ENCODE measurements around the gene SMPD2.

Gene SMPD2

DNA sequence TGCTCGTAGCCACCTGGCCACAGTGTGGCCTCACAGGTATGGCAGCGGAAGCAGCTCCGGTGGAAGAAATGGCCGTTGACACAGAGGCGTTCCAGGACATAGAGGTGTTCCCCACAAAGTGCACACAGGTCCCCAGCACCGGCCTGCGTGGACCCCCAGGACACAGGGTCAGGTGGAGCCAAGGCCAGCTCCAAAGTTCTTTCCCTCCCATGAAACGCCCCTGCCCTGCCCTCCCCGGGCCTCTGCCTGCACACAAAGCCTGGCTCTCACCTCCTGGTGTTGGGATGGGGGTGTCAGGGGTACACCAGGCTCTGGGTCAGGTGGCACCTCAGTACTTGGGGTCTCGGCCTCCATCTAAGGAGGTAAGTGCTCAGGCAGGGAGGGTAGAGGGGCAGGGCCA lies 6.6 kb downstream of the SMPD2 start:
- DNase-seq (ENCODE audit: low read depth) = no peak

DNA sequence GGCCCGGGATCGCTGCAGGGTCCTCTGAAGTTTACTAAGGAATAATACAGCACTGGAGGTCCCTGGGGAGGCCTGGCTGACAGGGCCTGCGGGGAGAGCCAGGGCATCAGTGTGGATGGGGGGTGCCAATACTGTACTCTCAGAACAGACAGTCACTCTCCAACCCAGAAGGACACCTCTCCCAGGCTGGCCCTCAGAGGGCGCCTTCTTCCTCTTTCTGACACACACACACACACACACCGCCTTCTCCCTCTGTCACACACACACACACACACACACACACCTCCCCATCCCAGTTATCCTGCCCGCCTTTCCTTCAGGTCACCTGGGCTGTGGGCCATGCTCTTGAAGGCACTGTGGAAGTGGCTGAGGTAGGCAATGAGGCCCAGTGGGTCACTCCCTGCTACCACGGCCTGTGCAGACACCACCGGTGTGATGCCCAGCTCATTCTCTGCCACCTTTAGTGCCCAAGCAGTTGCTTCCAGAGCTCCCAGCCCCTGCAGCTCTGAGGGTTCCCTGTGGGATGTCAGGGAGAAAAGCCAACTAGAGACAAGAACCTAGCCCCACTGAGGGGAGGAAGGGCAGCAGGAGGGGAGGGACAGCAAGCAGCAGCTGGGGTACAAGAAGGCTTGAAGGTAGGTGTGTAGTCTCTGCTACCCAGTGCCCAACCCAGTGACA lies 7.5 kb downstream of the SMPD2 start:
- DNase-seq (ENCODE audit: low read depth) = no peak

GRCh38 chr6:109448615-109449014 lies 8.1 kb downstream of the SMPD2 start:
- no peak for DNase-seq (ENCODE audit: low read depth)

DNA sequence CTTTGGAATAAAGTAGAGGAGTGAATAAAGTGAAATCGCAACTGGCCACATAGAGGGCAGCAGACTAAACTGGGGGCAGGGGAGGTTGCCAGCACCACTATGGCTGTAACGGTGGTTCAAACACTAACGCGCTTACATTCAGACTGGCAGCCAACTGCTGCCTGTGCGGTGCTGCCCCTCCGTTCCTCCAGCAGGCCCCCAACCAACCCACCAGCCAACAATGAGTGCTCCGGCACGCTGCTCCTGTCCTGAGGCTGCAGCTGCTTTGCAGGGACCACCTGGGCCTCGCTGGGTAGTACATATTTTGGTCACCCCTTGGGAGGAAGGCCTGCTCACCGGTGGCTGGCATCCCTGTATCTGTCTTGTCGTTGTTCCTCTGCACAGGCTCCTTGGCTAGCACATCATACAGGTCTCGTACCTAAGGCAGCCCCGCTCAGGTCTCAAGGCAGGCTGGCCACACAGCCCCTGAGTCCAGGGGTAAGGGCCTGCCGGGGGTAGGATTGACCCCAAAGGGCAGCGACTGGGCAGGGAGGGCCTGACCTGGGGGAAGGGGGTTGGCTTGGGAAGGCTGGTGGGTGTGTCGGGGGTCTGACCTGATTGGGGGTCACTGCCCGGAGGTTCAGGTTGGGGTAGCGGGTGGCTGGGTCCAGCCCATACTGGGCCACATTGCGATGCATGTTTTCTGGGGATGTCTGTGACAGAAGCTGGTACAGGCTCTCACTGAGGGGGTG lies 8.7 kb downstream of the SMPD2 start:
- no peak for DNase-seq (ENCODE audit: low read depth)

DNA sequence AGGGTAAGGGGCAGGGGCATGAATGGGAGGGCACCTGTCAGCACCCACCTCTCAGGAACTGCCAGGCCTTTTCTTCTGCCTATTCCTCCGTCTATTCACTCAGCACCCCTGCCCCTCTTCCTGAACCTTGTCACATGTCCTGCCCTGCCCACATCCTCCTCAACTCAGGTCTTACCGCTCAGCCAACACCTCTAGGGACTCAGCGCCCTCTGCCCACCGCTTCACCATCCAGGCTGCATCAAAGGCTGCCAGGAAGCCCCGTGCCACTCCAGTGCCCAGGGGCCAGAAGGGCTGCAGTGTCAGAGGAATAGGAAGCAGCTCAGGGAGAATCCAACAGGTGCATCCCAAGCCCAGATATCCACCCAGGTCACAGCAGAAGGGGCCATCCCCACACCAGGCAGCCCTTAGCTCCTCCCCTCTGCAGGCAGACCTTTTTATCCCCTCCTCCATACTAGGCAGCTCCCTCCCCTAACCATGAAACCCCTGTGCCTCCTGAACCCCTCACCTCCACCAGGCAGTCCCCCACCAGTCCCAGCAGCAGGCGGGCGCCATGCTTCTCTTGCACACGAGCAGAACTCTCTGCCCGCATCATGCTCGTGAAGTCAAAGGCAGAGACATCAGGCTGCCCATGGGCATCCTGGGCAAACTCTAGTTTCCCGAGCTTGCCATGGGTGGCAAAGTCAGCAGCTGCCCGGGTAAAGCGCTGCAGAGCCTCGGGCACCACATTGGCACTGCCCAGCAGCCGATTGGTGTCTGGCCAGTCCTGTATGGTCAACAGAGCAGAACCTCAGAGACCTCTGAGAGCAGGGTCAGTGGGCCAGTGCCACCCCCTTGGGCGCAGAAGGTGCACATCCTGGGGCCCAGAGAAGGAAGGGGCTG lies 9.5 kb downstream of the SMPD2 start:
- no peak for DNase-seq (ENCODE audit: low read depth)

DNA sequence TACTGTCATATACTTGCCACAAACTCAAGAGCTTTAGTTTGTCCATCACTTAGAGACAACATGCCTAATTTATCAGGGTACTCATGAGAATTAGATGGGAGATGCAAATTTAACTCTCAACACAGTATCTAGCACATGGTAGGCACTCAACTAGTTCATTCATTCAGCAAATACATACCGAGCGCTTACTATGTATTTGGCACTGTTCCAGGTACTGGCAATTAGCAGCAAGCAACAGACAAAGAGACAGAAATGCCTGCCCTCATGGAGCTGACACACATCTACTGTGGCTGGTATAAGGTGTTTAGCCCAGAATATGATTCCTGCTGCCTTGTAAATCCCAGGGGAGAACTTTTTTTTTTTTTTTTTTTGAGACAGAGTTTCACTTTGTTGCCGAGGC lies 10.3 kb downstream of the SMPD2 start:
- DNase-seq (ENCODE audit: low read depth) = no peak

DNA sequence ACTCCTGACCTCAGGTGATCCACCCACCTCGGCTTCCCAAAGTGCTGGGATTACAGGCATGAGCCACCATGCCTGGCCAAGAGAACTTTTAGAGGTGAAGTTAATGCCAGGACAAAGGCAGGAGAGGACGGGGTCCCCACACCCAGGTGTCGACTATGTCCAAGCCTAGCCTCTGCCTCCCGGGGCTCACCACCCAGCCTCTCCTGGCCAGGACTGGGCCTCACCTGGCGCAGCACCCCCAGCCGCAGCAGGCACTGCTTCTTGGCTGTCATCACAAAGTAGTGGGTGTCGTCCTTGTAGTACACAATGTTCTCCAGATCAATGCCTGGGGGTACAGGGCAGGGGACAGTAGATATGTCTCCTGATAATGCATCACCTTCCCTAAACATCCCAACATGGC lies 10.9 kb downstream of the SMPD2 start:
- DNase-seq (ENCODE audit: low read depth) = no peak

GRCh38 chr6:109452181-109452580 lies 11.7 kb downstream of the SMPD2 start:
- DNase-seq (ENCODE audit: low read depth) = no peak

- no peak for DNase-seq (ENCODE audit: low read depth)
Measured at GRCh38 chr6:109453156-109453555, 12.6 kb downstream of the SMPD2 start.

GRCh38 chr6:109453594-109454495 lies 13.3 kb downstream of the SMPD2 start:
- DNase-seq (ENCODE audit: low read depth) = no peak

DNA sequence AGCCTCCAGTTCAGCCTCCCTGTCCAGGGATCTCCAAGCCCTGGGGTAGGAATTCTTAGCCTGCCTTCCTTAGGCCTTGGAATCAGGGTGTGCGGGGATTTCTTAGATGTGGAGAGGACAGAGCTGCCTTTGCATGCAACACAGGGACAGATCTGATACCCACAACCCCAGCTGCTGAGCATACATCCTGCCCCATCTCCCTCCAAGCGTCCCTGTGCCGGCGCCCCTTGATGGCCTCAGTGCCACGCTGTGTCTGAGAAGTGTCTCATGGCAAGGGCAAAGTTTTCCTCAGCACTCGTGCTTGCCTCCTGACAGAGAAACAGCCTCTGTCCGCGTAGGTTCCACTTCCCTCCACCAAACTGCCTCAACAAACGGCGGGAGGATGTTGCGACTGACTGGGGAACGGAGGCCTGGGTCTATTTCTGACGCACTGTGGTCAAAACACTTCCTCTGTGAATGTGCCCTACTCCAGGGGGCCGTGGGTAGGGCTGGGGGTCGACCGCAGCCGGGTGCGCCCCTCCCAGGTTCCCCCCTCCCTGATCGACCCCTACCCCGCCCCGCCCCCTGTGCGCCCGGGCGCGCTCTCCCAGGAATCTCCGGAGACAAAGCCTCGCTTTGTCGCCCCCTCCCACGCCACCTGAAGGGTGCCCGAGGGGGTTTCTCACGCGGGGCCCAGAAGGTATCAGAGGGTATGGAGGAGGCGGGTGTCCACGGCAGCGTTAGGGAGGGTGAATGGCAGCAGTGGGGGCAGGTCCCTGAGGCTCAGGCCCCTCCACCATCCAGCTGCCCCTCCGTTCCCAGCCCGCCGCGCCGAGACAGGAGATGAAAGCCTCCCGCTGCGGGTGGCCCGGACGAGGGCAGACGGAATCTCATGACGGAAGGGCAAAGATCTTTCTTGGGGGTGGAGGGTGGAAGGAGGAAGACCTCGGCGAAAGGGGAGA lies 14.2 kb downstream of the SMPD2 start:
- peak; percentile 52 for DNase-seq (ENCODE audit: low read depth)

- peak; percentile 45 for DNase-seq (ENCODE audit: low read depth)
Measured at GRCh38 chr6:109455437-109456110, 15.1 kb downstream of the SMPD2 start, which contains the start of gene MICAL1. Gene MICAL1, minus strand, starts transcription at chr6:109455772. Its CDS starts 1,576 bp downstream, at chr6:109454196.

DNA sequence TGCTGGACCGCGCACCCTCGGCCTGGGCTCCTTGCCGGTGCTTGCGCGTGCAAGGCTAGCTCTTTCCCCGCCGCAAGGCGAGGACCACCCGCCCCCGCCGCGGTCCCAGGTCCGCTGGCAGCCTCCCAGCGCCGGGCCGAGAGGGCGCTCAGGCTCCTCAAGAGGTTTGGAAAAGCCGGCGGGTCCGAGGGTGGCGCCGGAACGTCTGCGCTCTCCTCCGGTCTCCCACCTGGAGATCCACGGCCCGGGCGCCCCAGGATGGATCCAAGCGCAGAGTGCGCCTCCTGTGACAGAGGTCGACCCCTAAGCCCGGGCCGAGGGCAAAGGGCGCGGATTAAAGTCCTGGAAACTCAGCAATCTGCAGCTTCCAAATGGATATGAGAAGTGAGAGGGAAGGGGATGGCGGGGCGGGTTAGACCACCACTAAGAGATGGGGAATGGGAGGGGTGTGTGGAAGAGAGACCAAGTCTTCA lies 15.6 kb downstream of the SMPD2 start:
- DNase-seq (ENCODE audit: low read depth) = no peak

- DNase-seq (ENCODE audit: low read depth) = no peak
Measured at GRCh38 chr6:109456710-109457561, 16.4 kb downstream of the SMPD2 start.

- no peak for DNase-seq (ENCODE audit: low read depth)
Measured at GRCh38 chr6:109457562-109457996, 17.1 kb downstream of the SMPD2 start.

DNA sequence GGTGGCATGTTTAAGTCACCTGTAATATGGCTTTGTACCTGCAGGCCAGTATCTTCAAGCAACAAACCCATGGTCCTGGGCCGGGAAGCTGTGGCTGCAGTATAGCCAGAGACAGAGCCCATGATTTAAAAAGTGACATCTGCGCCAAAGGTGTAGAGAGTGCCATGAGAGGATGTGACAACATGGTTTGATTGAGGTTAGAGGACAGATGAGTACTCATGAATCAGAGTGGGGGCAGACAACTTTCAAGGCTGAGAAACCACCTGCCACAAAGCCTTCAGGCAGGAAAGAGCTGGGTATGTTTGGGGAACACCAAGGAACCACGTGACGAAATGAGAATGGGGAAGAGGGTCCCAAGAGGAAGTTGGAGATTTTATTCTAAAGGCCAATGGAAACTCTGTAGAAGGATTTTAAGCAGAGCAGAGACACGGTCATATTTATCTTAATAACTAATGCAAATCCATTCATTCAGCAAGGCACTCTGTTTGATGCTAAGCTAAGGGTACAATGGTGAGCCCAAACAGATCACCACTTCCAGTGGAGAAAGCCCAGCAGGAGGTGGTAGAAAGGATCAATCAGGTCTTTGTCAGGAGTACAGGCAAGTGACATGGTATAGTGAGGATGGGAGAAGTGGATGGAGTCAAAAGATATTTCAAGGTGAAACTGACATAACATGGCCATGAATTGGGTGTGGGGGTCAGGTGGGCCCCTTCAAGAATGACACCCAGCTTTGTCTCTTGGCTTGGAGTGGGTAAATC lies 18.4 kb downstream of the SMPD2 start:
- DNase-seq (ENCODE audit: low read depth) = no peak

GRCh38 chr6:109460161-109460829 lies 19.8 kb downstream of the SMPD2 start:
- DNase-seq (ENCODE audit: low read depth) = no peak

Data from stimulated activated CD8-positive, alpha-beta memory T cell treated with anti-CD3 and anti-CD28 coated beads, Interleukin-4, amount 100 ng/mL, for 24 hours (primary cell).